Glutamatergic neuron (in vitro differentiated cells): Measurements from ENCODE around the gene ADK. TPM values are rescaled to one million over a fixed set of nuclear protein-coding genes. Genes with fewer than 3 reads are reported as not detected.
A peak's percentile ranks its signal among the peaks of the same experiment; 100 is the strongest.

ENCODE experiments used
- DNase-seq: peaks from one replicate; pipeline ENCODE4 v3.0.0; 2022
- H3K27ac Mint-ChIP-seq: one replicate; pipeline ENCODE4 v1.8.0; 2020; ENCODE audit warnings: mild to moderate bottlenecking, mixed read lengths, inconsistent platforms; ENCODE audit not compliant: unreplicated experiment
- H3K27me3 Mint-ChIP-seq: one replicate; pipeline ENCODE4 v1.8.0; 2020; ENCODE audit warnings: mild to moderate bottlenecking, moderate library complexity, mixed read lengths, inconsistent platforms; ENCODE audit not compliant: unreplicated experiment
- H3K36me3 Mint-ChIP-seq: one replicate; pipeline ENCODE4 v1.8.0; 2020; ENCODE audit warnings: mild to moderate bottlenecking, mixed read lengths, inconsistent platforms; ENCODE audit not compliant: unreplicated experiment
- H3K4me1 Mint-ChIP-seq: one replicate; pipeline ENCODE4 v1.8.0; 2020; ENCODE audit warnings: mild to moderate bottlenecking, low read depth, mixed read lengths, inconsistent platforms; ENCODE audit not compliant: unreplicated experiment
- H3K4me3 Mint-ChIP-seq: one replicate; pipeline ENCODE4 v1.8.0; 2020; ENCODE audit warnings: mild to moderate bottlenecking, mixed read lengths, inconsistent platforms; ENCODE audit not compliant: unreplicated experiment
- H3K9me3 Mint-ChIP-seq: one replicate; pipeline ENCODE4 v1.8.0; 2020; ENCODE audit warnings: mild to moderate bottlenecking, moderate library complexity, mixed read lengths, inconsistent platforms; ENCODE audit not compliant: unreplicated experiment
- CTCF ChIP-seq: fragments of 200-600 bp; sonication (generic); IDR thresholded peaks from one replicate; pipeline ENCODE4 v1.5.0; 2021; ENCODE audit not compliant: partially characterized antibody, unreplicated experiment
- total RNA-seq: library from RNA; stranded (reverse); fragmentation: NEBNext Ultra II Directional; extraction: Animal tissue kit (Norgen Biotek cat#: 25700); gene quantifications from one replicate; pipeline ENCODE4 v1.2.1, GENCODE V29; 2021; ENCODE audit not compliant: unreplicated experiment

Gene ADK
- total RNA-seq, 1 donor from 2014 or later, result 16.4 TPM

- peaks cover 30% of the 10 kb centered on the region for H3K4me1 Mint-ChIP-seq
- no peak overlapping the region for H3K4me3 Mint-ChIP-seq
- no peaks in the 10 kb centered on the region for H3K36me3 Mint-ChIP-seq
Measured at GRCh38 chr10:74641659-74642058, 490.6 kb downstream of the ADK start.

GRCh38 chr10:74642901-74643595 is 492.0 kb downstream of the ADK start:
- Mint-ChIP-seq H3K36me3 (no peaks in the 10 kb centered on the region), H3K27ac (no peak overlapping the region), H3K4me3 (no peak overlapping the region), H3K27me3 (peaks cover 3% of the 10 kb centered on the region), H3K9me3 (no peaks in the 10 kb centered on the region), H3K4me1 (peaks cover 30% of the 10 kb centered on the region)
- no peak for DNase-seq
- no peak for TF ChIP-seq CTCF

More at GRCh38 chr10:74641659-74642058, 490.6 kb downstream of the ADK start:
- no peak for TF ChIP-seq CTCF
- Mint-ChIP-seq H3K9me3 (no peaks in the 10 kb centered on the region), H3K27me3 (peaks cover 3% of the 10 kb centered on the region), H3K27ac (peak overlapping the region; percentile 75)
- no peak for DNase-seq

DNA sequence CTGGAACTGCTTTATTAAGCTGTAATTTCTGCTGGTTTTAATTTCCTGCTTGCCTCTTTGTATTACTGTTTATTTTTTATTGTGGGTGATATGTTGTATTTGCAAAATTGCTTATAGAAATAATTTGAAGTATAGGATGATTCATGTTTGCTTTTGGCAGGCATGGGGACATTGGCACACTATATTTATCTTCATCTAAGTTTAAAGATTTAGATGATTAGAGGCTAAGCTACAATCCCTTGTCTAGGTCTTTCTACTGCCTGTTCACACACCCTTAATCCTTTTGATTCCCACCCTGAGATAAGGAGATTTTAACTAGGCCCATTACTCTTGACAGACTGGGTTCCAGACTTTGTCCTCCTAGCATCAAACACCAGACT is 492.6 kb downstream of the ADK start:
- Mint-ChIP-seq H3K4me1 (peaks cover 30% of the 10 kb centered on the region), H3K27ac (no peak overlapping the region), H3K36me3 (no peaks in the 10 kb centered on the region), H3K4me3 (no peak overlapping the region), H3K9me3 (no peaks in the 10 kb centered on the region), H3K27me3 (peaks cover 3% of the 10 kb centered on the region)
- no peak for TF ChIP-seq CTCF
- DNase-seq, result no peak

GRCh38 chr10:74644738-74645137 is 493.7 kb downstream of the ADK start:
- TF ChIP-seq CTCF, result no peak
- Mint-ChIP-seq H3K4me3 (no peak overlapping the region), H3K27me3 (no peaks in the 10 kb centered on the region), H3K4me1 (peaks cover 25% of the 10 kb centered on the region), H3K27ac (no peak overlapping the region), H3K9me3 (no peaks in the 10 kb centered on the region), H3K36me3 (no peaks in the 10 kb centered on the region)
- DNase-seq, result no peak

GRCh38 chr10:74645692-74646091 is 494.7 kb downstream of the ADK start:
- H3K4me3 Mint-ChIP-seq, result no peak overlapping the region
- no peaks in the 10 kb centered on the region for H3K9me3 Mint-ChIP-seq
- no peaks in the 10 kb centered on the region for H3K27me3 Mint-ChIP-seq
- TF ChIP-seq CTCF, result no peak
- H3K4me1 Mint-ChIP-seq, result peaks cover 16% of the 10 kb centered on the region
- DNase-seq, result no peak
- no peaks in the 10 kb centered on the region for H3K36me3 Mint-ChIP-seq
- peak overlapping the region; percentile 45 for H3K27ac Mint-ChIP-seq
